ENCODE measurements around the gene HS6ST1. TPM values are rescaled to one million over a fixed set of nuclear protein-coding genes. Genes with fewer than 3 reads are reported as not detected.

HS6ST1 gene
- polyA plus RNA-seq, 1 donor (not counting 4 experiments of a cell fraction or from before 2014, with no cell fraction given) = 6.3 TPM

DNA sequence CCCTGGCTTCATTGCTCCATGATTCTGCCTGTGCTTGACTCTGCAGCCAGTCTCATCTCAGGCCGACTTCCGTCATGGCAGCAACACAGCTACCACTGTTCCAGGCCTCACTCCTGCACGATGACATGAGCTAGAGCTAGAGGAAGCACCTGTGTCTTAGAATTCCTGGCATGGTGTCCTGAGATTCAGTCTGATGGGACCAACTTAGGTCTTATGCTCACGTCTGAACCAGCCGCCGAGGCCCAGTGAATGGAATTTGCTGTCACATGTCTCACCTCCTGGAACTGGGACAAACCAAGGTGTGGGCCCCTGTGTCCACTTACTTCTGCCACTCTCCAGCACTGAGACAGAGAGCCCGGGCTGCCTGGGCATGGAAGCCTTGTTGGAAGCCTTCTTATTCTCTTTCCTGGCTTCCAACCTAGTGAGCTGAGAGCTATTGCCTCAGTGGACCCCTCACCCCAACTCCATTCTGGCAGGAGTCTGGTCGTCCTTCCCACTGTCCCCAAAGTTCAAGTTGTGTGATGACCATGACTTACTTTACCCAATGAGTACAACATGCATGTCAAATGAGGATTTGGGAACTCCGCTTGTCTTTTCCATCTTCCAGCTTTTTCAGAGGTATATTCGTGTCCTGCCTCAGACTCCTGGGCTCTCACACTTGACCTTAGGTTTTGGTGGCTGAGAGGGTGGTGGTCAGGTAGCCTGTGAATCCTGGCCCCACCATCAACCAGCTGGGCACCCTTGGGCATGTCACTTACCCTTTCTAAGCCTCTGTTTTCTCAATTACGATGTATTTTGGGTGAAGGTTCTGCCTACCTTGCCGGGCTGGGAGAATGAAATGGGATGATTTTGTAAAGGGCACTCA lies 39.1 kb upstream of the HS6ST1 start:
- Histone ChIP-seq H3K27ac (ENCODE audit: control insufficient read depth, insufficient read depth, low read length) (no peak overlapping the region), H4K20me1 (ENCODE audit: control insufficient read depth, extremely low read depth, insufficient read depth, low read length) (no peaks in the 10 kb centered on the region), H3K9me3 (ENCODE audit: control insufficient read depth, low read depth, low read length) (no peaks in the 10 kb centered on the region), H3K9me1 (ENCODE audit: control insufficient read depth, extremely low read depth, insufficient read depth, low read length) (no peaks in the 10 kb centered on the region), H2AFZ (ENCODE audit: control insufficient read depth, low read length) (no peak overlapping the region), H3K4me2 (ENCODE audit: control insufficient read depth, extremely low read depth, insufficient read depth, low read depth, low read length) (no peak overlapping the region), H3K4me1 (ENCODE audit: control insufficient read depth, extremely low read depth, insufficient read depth, low read length) (peaks cover 3% of the 10 kb centered on the region), H3K79me2 (ENCODE audit: control insufficient read depth, insufficient read depth, low read length) (no peaks in the 10 kb centered on the region), H3K9ac (ENCODE audit: control insufficient read depth, extremely low read depth, insufficient read depth, low read length) (no peak overlapping the region), H3K27me3 (ENCODE audit: control insufficient read depth, extremely low read depth, insufficient read depth, low read length) (no peaks in the 10 kb centered on the region), H3K36me3 (ENCODE audit: control insufficient read depth in 2 of 2, extremely low read depth in 1 of 2, insufficient read depth in 2 of 2, low read length in 2 of 2) (no peaks in the 10 kb centered on the region), H3K4me3 (ENCODE audit: control insufficient read depth in 2 of 3, extremely low read depth in 1 of 3, insufficient read depth in 2 of 3, low read depth in 1 of 3, low read length in 3 of 3) (no peak overlapping the region)
- no peak for DNase-seq (ENCODE audit: low read depth, low spot score)
- dilution Hi-C loops (cut with MboI; ENCODE audit: extremely low pct_ligation_motif_present, low sequenced_read_pairs) = no loop called here
- FAIRE-seq = no peak
- no peak for TF ChIP-seq EZH2 (IDR thresholded peaks at IDR 0.05; ENCODE audit: low read length)
- TF ChIP-seq, protein P1, sequence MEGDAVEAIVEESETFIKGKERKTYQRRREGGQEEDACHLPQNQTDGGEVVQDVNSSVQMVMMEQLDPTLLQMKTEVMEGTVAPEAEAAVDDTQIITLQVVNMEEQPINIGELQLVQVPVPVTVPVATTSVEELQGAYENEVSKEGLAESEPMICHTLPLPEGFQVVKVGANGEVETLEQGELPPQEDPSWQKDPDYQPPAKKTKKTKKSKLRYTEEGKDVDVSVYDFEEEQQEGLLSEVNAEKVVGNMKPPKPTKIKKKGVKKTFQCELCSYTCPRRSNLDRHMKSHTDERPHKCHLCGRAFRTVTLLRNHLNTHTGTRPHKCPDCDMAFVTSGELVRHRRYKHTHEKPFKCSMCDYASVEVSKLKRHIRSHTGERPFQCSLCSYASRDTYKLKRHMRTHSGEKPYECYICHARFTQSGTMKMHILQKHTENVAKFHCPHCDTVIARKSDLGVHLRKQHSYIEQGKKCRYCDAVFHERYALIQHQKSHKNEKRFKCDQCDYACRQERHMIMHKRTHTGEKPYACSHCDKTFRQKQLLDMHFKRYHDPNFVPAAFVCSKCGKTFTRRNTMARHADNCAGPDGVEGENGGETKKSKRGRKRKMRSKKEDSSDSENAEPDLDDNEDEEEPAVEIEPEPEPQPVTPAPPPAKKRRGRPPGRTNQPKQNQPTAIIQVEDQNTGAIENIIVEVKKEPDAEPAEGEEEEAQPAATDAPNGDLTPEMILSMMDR (optimal IDR thresholded peaks at IDR 0.05 in 1 of 3, IDR thresholded peaks at IDR 0.05 in 1 of 3, conservative IDR thresholded peaks at IDR 0.05 in 1 of 3; ENCODE audit: extremely low read depth in 1 of 3, insufficient read depth in 2 of 3, low read length in 3 of 3) = no peak

DNA sequence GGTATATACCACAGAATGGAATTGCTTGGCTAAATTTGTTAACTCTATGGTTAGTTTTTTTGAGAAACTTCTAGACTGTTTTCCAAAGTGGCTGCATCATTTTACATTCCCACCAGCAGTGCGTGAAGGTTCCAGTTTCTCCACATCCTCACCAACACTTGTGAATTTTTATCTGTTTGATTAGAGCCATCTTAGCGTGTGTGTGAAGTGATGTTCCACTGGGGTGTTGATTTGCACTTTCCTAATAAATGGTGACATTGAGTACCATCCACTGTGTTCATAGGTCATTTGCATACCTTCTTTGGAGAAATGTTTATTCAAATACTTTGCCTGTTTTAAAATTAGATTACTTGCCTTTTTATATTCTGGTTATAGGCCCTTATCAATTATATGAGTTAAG lies 37.5 kb upstream of the HS6ST1 start:
- no peak overlapping the region for H3K4me2 ChIP-seq (ENCODE audit: control insufficient read depth, extremely low read depth, insufficient read depth, low read depth, low read length)
- TF ChIP-seq EZH2 (IDR thresholded peaks at IDR 0.05; ENCODE audit: low read length) = no peak
- TF ChIP-seq, protein P1 (optimal IDR thresholded peaks at IDR 0.05 in 1 of 3, IDR thresholded peaks at IDR 0.05 in 1 of 3, conservative IDR thresholded peaks at IDR 0.05 in 1 of 3; ENCODE audit: extremely low read depth in 1 of 3, insufficient read depth in 2 of 3, low read length in 3 of 3) = no peak
- H3K36me3 ChIP-seq (ENCODE audit: control insufficient read depth in 2 of 2, extremely low read depth in 1 of 2, insufficient read depth in 2 of 2, low read length in 2 of 2) = no peaks in the 10 kb centered on the region
- no peaks in the 10 kb centered on the region for H3K4me1 ChIP-seq (ENCODE audit: control insufficient read depth, extremely low read depth, insufficient read depth, low read length)
- no peak overlapping the region for H3K27ac ChIP-seq (ENCODE audit: control insufficient read depth, insufficient read depth, low read length)
- no peak overlapping the region for H2AFZ ChIP-seq (ENCODE audit: control insufficient read depth, low read length)
- no peaks in the 10 kb centered on the region for H3K27me3 ChIP-seq (ENCODE audit: control insufficient read depth, extremely low read depth, insufficient read depth, low read length)
- no peaks in the 10 kb centered on the region for H3K9me1 ChIP-seq (ENCODE audit: control insufficient read depth, extremely low read depth, insufficient read depth, low read length)
- dilution Hi-C loops (cut with MboI; ENCODE audit: extremely low pct_ligation_motif_present, low sequenced_read_pairs) = no loop called here
- no peaks in the 10 kb centered on the region for H3K79me2 ChIP-seq (ENCODE audit: control insufficient read depth, insufficient read depth, low read length)
- H3K9me3 ChIP-seq (ENCODE audit: control insufficient read depth, low read depth, low read length) = peaks cover 2% of the 10 kb centered on the region
- no peaks in the 10 kb centered on the region for H4K20me1 ChIP-seq (ENCODE audit: control insufficient read depth, extremely low read depth, insufficient read depth, low read length)
- FAIRE-seq = no peak
- DNase-seq (ENCODE audit: low read depth, low spot score) = no peak
- no peak overlapping the region for H3K9ac ChIP-seq (ENCODE audit: control insufficient read depth, extremely low read depth, insufficient read depth, low read length)
- no peak overlapping the region for H3K4me3 ChIP-seq (ENCODE audit: control insufficient read depth in 2 of 3, extremely low read depth in 1 of 3, insufficient read depth in 2 of 3, low read depth in 1 of 3, low read length in 3 of 3)
